ENCODE data around the gene RBM44.

RBM44 gene

GRCh38 chr2:237886685-237887481 lies 88.3 kb downstream of the RBM44 start:
- no peak for DNase-seq (ENCODE audit: low read depth)

GRCh38 chr2:237888389-237888788 lies 89.8 kb downstream of the RBM44 start:
- DNase-seq (ENCODE audit: low read depth): no peak

- DNase-seq (ENCODE audit: low read depth): no peak
These were observed 90.4 kb downstream of the RBM44 start for GRCh38 chr2:237889016-237889415.

GRCh38 chr2:237889811-237890210 lies 91.2 kb downstream of the RBM44 start:
- no peak for DNase-seq (ENCODE audit: low read depth)

Data from activated T-cell treated with anti-CD3 and anti-CD28 coated beads for 48 hours (primary cell).